22Rv1 (cell line): ENCODE measurements around the gene FAM47C.

ENCODE experiments used
- ZFX ChIP-seq: fragments of 450-650 bp; IDR thresholded peaks from 2 replicates; pipeline ENCODE4 v1.6.1; 2017; ENCODE audit warnings: antibody characterized with exemption, borderline replicate concordance
- TF ChIP-seq, protein P1 (sequence below): fragments of 450-650 bp; IDR thresholded peaks from 2 replicates; pipeline ENCODE4 v1.5.1; 2017; ENCODE audit warnings: mild to moderate bottlenecking

DNA sequence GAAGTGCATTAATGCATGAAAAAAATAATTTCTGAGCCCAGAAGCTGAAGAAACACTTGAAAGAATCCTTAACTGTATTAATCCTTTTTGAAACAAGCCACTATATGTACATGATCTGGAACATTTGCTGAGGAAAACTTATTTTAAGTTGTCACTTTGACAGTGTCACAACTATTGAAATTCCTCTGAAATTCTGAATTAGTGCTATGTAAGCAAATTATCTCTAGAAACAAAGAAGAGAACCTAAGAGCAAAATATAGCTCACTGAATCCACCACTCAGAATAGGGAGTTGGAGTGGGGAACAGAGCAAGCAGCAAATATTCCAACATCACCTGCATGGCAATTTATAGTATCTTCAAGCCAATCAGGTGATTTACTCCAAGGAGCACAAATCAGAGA, 34.6 kb upstream of the FAM47C start:
- TF ChIP-seq, protein P1, sequence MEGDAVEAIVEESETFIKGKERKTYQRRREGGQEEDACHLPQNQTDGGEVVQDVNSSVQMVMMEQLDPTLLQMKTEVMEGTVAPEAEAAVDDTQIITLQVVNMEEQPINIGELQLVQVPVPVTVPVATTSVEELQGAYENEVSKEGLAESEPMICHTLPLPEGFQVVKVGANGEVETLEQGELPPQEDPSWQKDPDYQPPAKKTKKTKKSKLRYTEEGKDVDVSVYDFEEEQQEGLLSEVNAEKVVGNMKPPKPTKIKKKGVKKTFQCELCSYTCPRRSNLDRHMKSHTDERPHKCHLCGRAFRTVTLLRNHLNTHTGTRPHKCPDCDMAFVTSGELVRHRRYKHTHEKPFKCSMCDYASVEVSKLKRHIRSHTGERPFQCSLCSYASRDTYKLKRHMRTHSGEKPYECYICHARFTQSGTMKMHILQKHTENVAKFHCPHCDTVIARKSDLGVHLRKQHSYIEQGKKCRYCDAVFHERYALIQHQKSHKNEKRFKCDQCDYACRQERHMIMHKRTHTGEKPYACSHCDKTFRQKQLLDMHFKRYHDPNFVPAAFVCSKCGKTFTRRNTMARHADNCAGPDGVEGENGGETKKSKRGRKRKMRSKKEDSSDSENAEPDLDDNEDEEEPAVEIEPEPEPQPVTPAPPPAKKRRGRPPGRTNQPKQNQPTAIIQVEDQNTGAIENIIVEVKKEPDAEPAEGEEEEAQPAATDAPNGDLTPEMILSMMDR, result no peak
- no peak for TF ChIP-seq ZFX
